Medulla oblongata (tissue), 1 donor: ENCODE results near the gene GTF2H3.

Source experiments
- DNase-seq: peaks from one replicate; pipeline ENCODE4 v3.0.0-alpha.2; 2015; ENCODE audit errors: extremely low spot score

Gene GTF2H3

DNA sequence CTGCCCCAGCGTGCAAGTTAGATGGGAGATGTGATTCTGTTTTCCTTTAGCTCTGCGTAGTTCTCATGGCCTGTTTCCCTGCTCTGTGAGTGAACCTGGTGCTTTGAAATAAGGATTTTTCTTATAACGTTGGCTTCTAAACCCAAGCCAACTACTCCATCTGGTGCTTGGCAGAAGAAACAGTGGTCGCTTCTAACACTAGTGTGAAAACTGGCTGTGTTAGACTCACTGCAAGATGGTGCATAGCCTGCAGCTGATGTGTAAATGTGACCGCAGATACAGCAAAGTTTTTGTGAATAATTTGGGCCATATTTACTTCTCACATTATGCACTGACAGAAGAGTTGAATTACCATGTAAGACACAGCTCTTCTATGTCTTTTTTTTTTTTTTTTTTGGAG is 12.2 kb downstream of the GTF2H3 start:
- no peak for DNase-seq

DNA sequence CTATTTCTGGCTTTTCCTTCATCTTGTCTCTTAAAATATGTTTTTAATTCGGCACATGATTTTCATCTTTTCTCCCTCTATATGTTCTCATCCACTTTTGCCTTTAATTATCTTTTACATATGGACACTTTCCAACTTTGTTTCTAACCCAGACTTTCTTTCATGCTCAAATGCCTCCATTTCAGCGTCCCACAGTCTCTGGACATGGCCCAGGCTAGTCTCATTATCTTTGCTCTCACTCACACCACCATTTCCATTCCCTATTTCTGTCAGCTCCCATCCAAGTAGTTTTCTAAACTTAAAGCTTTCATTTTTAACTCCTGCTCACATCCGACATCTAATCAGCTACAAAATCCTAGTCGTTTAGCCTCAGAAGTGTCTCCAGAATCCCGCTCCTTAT is 14.8 kb downstream of the GTF2H3 start:
- DNase-seq, result no peak

DNA sequence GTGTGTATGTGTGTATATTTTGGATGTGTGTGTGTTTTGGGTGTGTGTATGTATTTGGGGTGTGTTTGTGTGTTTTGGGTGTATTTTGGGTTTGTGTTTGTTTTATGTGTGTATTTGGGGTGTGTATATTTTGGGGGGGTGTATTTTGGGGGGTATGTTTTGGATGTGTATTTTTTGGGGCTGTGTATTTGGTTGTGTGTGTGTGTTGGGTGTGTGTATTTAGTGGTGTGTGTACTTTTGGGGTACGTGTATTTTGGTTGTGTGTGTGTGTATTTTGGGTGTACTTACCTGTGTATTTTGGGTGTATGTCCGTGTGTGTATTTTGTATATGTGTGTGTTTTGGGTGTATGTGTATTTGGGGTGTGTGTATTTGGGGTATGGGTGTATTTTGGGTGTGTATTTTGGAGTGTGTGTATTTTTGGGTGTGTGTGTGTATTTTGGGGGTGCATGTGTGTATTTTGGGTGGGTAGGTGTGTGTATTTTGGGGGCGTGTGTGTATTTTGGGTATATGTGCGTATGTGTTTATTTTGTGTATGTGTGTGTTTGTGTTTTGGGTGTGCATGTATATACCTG is 20.6 kb downstream of the GTF2H3 start:
- DNase-seq, result no peak

DNA sequence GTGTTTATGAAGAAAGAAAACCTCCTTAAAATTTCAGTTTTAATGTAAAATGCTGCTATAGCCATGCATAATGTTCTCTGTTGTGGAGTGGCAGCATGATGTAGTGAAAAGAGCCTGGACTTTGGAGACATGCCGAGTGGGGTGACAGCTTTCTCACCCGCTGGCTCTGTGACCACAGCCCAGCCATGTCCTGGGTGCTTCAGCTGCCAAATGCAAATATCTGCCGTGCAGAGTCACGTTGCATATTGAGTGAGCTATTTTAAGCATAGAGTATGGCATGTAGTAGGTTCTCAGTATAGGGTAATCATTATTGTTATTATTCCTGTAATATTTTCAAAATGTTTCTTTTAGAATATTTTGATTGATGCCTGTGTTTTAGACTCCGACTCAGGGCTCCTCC is 21.8 kb downstream of the GTF2H3 start:
- no peak for DNase-seq

DNA sequence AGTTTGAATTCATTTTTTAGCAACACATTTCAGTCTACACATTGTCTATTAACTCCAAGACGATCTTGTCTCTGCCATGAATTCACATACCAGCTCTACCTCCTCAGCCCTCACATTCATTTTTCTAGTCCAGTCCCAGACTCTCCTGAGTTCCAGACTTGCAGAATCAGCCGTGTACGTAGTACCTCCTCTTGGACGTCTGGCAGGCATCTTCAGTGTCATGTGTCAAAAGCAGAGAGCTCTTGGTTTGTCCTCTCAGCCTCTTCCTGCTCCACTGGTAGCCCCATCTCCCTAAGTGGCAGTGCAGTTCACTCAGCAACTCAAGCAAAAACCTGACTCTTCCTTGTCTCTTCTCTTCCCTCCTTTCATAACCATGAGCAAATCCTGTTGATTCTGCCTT is 22.8 kb downstream of the GTF2H3 start:
- DNase-seq, result no peak

DNA sequence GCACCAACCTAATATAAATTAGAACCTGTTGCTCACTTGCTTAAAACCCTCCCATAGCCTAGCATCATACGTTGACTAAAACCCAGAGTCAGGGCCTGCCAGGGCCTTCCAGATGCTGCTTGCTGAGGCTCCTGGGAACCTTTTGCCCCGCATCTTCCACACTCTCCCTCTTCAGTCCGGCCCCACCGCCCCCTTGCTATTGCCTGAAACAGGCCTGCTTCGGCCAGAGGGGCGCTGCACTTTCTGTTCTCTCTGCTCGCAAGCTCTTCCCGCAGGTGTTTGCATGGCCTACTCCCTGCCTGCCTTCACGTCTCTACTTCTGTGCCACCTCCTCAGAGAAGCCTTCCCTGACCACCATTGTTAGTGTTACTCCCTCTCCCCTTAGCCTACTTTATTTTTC is 23.6 kb downstream of the GTF2H3 start:
- no peak for DNase-seq

DNA sequence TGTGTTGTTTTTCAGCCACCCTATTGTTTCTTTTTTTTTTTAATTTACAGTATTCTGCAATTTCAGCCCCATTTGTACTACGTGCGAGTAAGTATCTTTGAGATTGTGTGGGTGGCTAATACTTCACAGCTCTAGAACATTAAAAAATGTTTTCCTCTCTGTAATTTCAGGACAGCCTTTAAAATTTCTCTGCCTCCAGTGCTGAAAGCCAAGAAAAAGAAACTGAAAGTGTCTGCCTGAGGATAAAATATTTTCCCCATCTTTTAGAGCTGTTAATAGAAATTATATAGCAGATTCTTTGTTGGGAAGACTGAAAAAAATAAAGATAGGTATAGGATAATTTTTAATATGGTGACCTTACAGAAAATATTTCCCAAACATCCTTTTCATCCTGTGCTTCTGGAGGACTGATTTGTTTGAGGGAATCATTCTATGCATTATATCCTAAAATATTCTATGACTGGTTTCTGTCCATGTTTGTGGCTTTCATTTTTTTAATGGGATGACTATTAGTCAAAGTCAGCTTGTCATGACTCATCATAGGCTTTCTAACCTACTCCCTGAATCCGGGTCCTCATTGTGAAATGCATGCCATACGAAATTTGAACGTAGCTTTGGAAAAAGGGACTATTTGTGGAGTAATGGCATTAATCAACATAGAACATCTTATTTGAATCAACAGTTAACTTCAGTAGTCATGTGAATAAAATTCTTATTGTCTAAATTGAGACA is 26.5 kb downstream of the GTF2H3 start:
- no peak for DNase-seq

DNA sequence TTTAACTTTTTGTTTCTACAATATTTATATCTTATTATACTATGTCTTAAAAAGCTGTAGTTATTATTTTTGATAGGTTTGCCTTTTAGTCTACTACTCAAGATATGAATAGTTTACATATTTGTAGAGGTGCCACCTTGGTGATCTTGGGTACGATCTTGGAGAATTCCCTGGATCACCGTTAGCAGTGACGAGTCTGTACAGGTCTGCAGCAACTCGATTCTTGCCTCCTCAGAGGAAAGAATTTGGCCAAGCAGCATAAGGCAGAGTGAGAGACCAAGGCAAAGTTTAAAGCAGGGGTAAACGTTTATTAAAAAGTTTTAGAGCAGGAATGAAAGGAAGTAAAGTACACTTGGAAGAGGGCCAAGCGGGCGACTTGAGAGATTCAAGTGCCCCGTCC is 34.1 kb downstream of the GTF2H3 start:
- DNase-seq, result no peak

DNA sequence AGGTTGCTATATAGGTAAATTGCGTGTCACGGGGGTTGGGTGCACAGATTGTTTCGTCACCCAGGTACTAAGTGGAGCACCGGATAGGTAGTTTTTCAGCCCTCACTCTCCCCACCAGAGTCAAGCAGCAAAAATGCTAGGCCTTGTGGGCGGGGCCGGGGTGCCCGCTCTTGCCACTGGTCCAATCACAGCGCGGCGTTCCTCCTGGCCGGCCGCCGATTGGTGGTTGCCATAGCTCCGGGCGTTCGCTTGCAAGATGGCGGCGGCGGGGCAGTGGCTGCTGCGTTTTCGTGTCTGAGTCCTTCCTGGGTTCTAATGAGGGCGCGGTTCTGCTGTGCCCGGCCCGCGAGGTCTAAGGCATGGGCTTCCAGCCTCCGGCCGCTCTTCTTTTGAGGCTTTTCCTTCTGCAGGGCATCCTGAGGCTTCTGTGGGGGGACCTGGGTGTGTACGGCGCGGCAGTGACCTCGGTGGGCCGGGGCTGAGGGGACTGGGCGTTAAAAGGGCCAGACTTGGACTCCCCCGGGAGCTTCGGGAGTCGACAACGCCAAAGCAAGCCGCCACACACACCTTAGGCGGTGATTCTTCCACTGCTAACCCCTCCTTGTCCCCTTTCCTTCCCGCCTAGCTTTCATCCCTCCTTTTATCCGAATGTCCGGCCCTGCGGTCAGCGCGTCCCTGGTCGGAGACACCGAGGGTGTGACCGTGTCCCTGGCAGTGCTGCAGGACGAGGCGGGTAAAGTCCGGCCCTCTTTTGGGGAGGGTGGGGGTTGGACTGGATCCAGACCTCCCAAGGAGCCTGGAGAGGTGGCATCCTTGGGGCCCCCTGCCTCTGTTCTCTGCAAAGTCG is 37.5 kb downstream of the GTF2H3 start, which contains the start of gene TCTN2:
TSS of gene TCTN2 (plus strand) at position 232 of the 847 bp plus-strand sequence. CDS start at position 360, 128 bp downstream.
- DNase-seq, result peak; percentile 91

DNA sequence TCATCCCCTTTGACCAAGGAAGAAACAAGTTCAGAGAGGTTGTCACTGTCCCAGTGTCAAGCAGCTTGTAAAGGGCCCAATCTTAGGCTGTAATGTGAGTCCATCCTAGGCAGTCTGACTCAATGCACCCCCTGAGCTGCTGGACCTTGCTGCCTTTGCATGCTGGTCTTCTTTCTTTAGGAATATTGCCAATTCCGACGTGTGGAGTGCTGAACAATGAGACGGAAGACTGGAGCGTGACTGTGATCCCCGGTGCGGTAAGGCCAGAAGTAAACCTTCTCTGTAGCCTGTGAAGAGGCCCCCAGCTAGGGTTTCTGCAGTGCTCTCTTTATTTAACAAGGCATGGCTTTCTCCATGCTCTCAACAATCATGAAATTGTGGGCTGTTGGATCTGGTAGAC is 38.2 kb downstream of the GTF2H3 start:
- no peak for DNase-seq

DNA sequence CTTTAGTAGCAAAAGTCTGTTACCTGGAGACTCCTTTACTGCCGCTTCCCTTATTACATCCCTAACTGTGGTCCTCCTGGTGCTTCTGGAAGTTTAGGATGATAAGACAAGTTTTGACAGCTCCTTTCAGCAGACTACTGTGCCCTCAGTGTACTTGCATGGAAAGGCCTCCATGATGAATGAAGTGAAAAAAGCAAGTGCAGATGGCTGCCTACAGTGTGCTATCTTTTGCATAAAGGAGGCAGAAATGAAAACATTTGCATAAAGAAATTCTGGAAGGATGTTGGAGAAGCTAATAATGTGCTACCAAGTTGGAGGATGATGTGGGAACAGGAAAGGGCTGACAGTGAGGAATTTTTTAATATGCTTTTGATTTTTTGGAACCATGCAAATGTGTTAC is 41.8 kb downstream of the GTF2H3 start:
- no peak for DNase-seq

DNA sequence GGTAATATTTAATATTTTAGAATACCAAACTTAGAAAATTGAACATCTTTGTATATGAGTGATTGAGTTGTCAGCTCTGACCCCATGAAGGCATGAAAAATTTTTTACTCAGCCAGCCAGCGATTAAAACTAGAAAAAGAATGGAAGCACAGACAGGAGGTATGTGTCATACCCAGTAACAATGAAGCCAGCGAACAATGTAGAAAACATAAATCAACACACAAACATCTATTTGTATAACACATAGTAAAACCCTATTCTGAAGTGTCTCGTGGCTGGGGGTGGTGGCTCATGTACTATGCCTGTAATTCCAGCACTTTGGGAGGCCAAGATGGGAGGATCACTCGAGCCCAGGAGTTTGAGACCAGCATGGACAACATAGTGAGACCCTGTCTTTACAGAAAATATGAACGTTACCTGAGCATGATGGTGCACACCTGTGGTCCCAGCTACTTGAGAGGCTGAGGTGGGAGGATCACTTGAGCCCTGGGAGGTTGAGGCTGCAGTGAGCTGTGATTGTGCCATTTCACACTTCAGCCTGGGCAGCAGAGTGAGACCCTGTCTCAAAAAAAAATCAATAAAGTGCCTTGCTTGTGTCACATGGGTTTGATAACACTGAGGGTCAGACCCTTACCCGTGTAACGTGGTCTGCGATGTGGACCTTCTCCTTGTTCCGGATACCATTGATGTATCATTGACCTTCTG is 43.1 kb downstream of the GTF2H3 start:
- no peak for DNase-seq

DNA sequence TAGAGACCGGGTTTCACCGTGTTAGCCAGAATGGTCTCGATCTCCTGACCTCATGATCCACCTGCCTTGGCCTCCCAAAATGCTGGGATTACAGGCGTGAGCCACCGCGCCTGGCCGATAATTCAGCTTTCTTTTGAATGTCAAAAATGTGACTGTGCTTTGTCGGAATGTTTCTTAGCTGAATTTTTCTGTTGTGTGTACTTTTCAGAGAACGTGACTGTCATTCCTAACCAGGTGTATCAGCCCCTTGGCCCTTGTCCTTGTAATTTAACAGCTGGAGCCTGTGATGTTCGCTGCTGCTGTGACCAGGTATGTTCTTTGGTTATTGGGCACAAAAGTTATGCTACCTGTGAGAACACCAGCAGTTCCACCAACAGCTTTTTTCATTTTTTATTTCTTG is 45.4 kb downstream of the GTF2H3 start:
- no peak for DNase-seq

DNA sequence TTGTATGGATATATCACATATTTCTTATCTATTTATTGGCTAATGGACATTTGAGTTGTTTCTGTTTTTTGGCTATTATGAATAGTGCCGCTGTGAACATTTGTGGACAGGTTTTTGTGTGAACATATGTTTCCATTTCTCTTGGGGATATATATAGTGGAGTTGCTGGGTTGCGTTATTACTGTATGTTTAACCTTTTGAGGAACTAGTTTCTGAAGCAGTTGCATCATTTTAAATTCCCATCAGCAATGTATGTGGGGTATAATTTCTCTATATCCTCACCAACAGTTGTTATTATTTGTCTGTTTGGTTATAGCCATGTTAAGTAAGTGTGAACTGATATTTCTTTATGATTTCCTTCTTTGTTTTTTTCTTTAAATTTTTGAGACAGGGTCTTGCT is 48.0 kb downstream of the GTF2H3 start:
- no peak for DNase-seq

DNA sequence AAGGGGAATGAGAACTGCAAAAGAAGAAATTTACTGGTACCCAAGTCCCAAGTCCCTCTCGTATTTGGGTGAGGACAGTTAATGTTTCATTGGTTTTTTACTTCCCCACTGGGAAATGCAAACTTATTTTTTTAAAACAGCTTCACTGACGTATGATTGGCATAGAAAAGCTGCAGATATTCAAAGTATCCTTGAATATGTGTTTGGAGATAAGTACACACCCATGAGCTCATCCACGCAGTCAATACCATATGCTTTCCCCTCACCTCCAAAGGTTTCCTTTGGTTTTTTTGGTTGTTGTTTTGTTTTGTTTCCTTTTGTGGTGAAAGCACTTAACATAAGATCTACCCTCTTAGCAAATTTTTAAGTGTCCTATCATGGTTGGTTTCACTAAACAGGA is 50.3 kb downstream of the GTF2H3 start:
- no peak for DNase-seq

DNA sequence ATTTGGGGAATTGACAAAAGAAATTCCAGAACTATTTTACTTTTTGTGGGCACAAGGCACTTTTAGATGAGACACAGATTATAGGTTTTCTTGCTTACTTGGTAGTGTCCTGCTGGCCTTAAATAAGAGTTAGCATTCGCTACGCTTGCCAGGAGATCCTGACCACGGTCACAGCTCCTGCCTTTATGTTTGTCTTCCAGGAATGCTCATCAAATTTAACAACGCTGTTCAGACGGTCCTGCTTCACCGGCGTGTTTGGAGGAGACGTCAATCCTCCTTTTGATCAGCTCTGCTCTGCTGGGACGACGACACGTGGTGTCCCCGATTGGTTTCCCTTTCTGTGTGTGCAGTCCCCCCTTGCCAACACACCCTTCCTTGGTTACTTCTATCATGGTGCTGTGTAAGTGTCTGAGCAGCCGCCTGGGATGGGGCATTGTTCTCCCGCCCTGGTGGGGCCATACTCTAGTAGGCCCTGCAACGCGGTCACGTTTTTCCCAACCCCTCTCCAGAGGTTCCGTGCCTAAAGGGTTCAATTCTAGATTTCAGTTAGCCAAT is 53.1 kb downstream of the GTF2H3 start:
- DNase-seq, result no peak

DNA sequence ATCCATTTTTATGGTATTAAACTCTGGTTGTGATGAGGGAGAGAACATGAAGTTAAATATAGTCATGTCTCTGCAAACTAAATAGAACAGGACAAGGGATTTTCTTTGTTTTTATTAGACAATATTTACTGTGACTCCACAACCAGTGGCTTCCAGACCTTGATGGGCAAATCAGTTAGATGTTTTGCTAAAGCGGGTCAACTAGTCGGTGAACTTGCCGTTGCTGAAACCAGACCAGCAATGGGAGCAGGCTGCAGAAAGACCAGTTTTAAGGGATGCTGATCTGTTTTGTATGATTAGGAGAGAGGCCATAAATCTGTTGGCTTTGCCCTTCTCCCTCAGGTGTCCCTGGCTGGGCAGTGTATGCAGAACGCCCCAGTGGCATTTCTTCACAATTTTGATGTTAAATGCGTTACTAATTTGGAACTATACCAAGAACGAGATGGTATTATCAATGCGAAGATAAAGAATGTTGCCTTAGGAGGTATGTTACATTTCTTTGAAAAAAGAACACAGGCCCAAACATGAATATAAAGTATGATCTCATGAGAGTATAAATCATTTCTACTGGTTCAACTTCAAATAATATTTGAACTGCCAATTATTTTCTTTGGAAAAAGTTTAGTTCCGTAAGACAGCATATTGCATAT is 56.7 kb downstream of the GTF2H3 start:
- DNase-seq, result no peak

DNA sequence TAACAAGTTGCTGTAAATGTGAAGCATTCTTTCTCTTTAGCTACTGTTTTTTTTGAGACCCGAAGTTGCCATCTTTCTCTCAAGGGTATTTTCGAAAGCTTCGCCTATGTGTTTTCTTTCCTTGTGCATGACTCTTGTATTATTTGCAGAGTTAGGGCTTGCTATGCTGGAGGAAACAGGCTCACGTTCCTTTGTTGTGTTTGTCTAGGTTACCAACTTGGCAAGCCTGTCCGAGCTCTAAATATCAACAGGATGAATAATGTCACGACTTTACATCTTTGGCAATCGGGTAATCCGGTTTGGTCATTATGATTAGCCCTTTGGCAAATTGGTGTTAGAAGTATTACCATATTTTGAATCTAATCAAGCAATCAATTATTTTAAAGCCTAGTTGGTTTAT is 62.6 kb downstream of the GTF2H3 start:
- no peak for DNase-seq

DNA sequence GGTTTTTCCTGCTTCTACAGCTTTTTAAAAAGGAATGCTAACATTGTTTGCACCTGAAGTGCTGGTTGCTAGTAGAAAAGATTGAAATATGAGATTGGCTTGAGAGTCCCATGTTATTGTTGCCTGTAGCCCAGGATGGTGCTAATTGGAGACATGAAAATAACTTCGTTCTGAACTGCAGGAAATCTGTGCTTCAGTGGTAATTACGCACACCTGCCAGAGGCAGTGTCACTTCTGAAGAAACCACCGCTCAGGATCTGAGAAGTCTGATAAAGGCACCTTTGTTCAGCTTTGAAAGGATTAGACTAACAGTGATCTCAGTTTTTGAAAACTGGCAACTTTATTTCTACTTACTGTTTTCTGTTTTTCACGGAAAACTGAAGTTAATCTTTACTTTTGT is 63.0 kb downstream of the GTF2H3 start:
- no peak for DNase-seq

DNA sequence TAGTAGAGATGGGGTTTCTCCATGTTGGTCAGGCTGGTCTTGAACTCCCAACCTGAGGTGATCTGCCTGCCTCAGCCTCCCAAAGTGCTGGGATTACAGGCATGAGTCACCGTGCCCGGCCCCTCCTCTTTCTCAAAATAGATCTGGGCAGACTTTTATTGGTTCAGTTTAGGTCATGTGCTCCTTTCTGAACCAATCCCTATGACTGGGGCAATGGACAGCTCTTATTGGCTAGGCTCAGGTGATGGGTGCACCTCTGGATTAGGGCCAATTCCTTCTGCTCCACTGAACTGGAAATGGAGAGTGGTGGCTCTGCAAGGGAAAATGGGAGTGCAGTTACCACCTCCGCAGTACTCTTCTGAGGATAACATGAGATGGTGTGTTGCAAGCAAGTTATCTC is 72.3 kb downstream of the GTF2H3 start:
- DNase-seq, result no peak

DNA sequence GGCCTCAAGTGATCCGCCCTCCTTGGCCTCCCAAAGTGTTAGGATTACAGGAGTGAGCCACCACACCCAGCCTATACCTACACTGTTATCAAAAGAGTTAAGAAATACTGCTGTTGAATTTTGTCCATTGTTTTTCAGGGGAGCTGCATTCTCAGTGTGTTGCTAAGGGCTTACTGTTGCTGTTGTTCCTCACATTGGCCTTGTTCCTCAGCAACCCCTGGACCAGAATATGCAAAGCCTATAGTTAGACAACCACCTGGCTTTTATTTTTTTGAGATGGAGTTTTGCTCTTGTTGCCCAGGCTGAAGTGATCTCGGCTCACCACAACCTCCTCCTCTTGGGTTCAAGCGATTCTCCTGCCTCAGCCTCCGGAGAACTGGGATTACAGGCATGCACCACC is 73.8 kb downstream of the GTF2H3 start:
- DNase-seq, result no peak
